SH-SY5Y (cell line): ENCODE measurements around the gene SLC17A1.

Experiments
- GATA2 ChIP-seq: IDR thresholded peaks from 2 replicates; pipeline ENCODE4 v1.6.1; 2011; ENCODE audit warnings: mild to moderate bottlenecking, low read depth, low read length
- GATA3 ChIP-seq: IDR thresholded peaks from 2 replicates; pipeline ENCODE4 v1.6.1; 2011; ENCODE audit warnings: low read depth, mild to moderate bottlenecking, low read length, moderate library complexity

GRCh38 chr6:25748049-25748448, 83.8 kb downstream of the SLC17A1 start:
- no peak for TF ChIP-seq GATA3
- TF ChIP-seq GATA2, result no peak
